ENCODE results near the gene OSM.

Gene OSM

GRCh38 chr22:30248484-30248883, 18.2 kb downstream of the OSM start:
- Mint-ChIP-seq H3K36me3 (ENCODE audit: low read depth) (no peaks in the 10 kb centered on the region), H3K4me3 (no peak overlapping the region), H3K4me1 (peaks cover 88% of the 10 kb centered on the region), H3K9me3 (no peaks in the 10 kb centered on the region), H3K27me3 (ENCODE audit: low read depth, poor library complexity) (peaks cover 50% of the 10 kb centered on the region), H3K27ac (no peak overlapping the region)
- TF ChIP-seq CTCF (IDR thresholded peaks at IDR 0.05): no peak
- DNase-seq: no peak

- no peak overlapping the region for H3K27ac Mint-ChIP-seq
- peaks cover 83% of the 10 kb centered on the region for H3K4me1 Mint-ChIP-seq
- H3K9me3 Mint-ChIP-seq: no peaks in the 10 kb centered on the region
- no peak for DNase-seq
- peak overlapping the region; percentile 12 for H3K4me3 Mint-ChIP-seq
- peaks cover 50% of the 10 kb centered on the region for H3K27me3 Mint-ChIP-seq (ENCODE audit: low read depth, poor library complexity)
- H3K36me3 Mint-ChIP-seq (ENCODE audit: low read depth): no peaks in the 10 kb centered on the region
- no peak for TF ChIP-seq CTCF (IDR thresholded peaks at IDR 0.05)
Observed at GRCh38 chr22:30247974-30248373, 18.7 kb downstream of the OSM start.

GRCh38 chr22:30247561-30247960, 19.1 kb downstream of the OSM start:
- TF ChIP-seq CTCF (IDR thresholded peaks at IDR 0.05): no peak
- Mint-ChIP-seq H3K9me3 (no peaks in the 10 kb centered on the region), H3K4me3 (no peak overlapping the region), H3K27me3 (ENCODE audit: low read depth, poor library complexity) (peaks cover 50% of the 10 kb centered on the region), H3K36me3 (ENCODE audit: low read depth) (no peaks in the 10 kb centered on the region), H3K27ac (no peak overlapping the region), H3K4me1 (peaks cover 78% of the 10 kb centered on the region)
- DNase-seq: no peak

GRCh38 chr22:30246814-30247376, 19.8 kb downstream of the OSM start:
- Mint-ChIP-seq H3K9me3 (no peaks in the 10 kb centered on the region), H3K4me3 (peak overlapping the region; percentile 66), H3K36me3 (ENCODE audit: low read depth) (no peaks in the 10 kb centered on the region), H3K4me1 (peaks cover 74% of the 10 kb centered on the region), H3K27ac (no peak overlapping the region), H3K27me3 (ENCODE audit: low read depth, poor library complexity) (peaks cover 50% of the 10 kb centered on the region)
- DNase-seq: no peak
- no peak for TF ChIP-seq CTCF (IDR thresholded peaks at IDR 0.05)

GRCh38 chr22:30245985-30246813, 20.5 kb downstream of the OSM start, which contains the start of gene LIF:
LIF (minus strand) TSS chr22:30246759; CDS start chr22:30246695, 64 bp downstream.
- no peak for TF ChIP-seq CTCF (IDR thresholded peaks at IDR 0.05)
- H3K4me1 Mint-ChIP-seq: peaks cover 72% of the 10 kb centered on the region
- no peaks in the 10 kb centered on the region for H3K36me3 Mint-ChIP-seq (ENCODE audit: low read depth)
- H3K9me3 Mint-ChIP-seq: no peaks in the 10 kb centered on the region
- peaks cover 50% of the 10 kb centered on the region for H3K27me3 Mint-ChIP-seq (ENCODE audit: low read depth, poor library complexity)
- H3K27ac Mint-ChIP-seq: no peak within 1 kb of the TSS
- H3K4me3 Mint-ChIP-seq: peak within 1 kb of the TSS; percentile 91
- peak; percentile 47 for DNase-seq

All from nephron progenitor cell (in vitro differentiated cells).